Measurements from ENCODE around the gene ZNF764. TPM values are rescaled to one million over a fixed set of nuclear protein-coding genes. Genes with fewer than 3 reads are reported as not detected.

The ZNF764 gene
- total RNA-seq, 1 donor = 7.6 TPM

- Histone ChIP-seq H3K9me3 (ENCODE audit: low read depth, low read length) (no peaks in the 10 kb centered on the region), H4K20me1 (ENCODE audit: insufficient read depth, low read length) (no peaks in the 10 kb centered on the region), H3K27me3 (ENCODE audit: insufficient read depth, low read length) (no peaks in the 10 kb centered on the region), H3K27ac (ENCODE audit: low read depth, low read length) (no peak overlapping the region), H3K36me3 (ENCODE audit: insufficient read depth, low read length) (peaks cover 24% of the 10 kb centered on the region), H3K79me2 (ENCODE audit: insufficient read depth, low read length) (peaks cover 11% of the 10 kb centered on the region), H3K4me1 (ENCODE audit: insufficient read depth, low read length) (peaks cover under 1% of the 10 kb centered on the region), H3K4me2 (ENCODE audit: insufficient read depth, low read length) (no peak overlapping the region), H3K4me3 (ENCODE audit: insufficient read depth, low read length) (no peak overlapping the region), H2AFZ (ENCODE audit: low read length) (no peak overlapping the region)
- no peak for DNase-seq (ENCODE audit: insufficient read length, low spot score, missing footprints)
- TF ChIP-seq CTCF (IDR thresholded peaks at IDR 0.05; ENCODE audit: extremely low read depth, low read depth, low read length) = no peak
Observed at GRCh38 chr16:30603945-30604315, 45.8 kb upstream of the ZNF764 start.

- no peak overlapping the region for H2AFZ ChIP-seq (ENCODE audit: low read length)
- peaks cover 1% of the 10 kb centered on the region for H3K79me2 ChIP-seq (ENCODE audit: insufficient read depth, low read length)
- H3K4me1 ChIP-seq (ENCODE audit: insufficient read depth, low read length) = no peaks in the 10 kb centered on the region
- no peaks in the 10 kb centered on the region for H4K20me1 ChIP-seq (ENCODE audit: insufficient read depth, low read length)
- H3K9me3 ChIP-seq (ENCODE audit: low read depth, low read length) = no peaks in the 10 kb centered on the region
- no peak overlapping the region for H3K4me2 ChIP-seq (ENCODE audit: insufficient read depth, low read length)
- H3K4me3 ChIP-seq (ENCODE audit: insufficient read depth, low read length) = no peak overlapping the region
- DNase-seq (ENCODE audit: insufficient read length, low spot score, missing footprints) = peak; percentile 83
- no peak for TF ChIP-seq CTCF (IDR thresholded peaks at IDR 0.05; ENCODE audit: extremely low read depth, low read depth, low read length)
- no peak overlapping the region for H3K27ac ChIP-seq (ENCODE audit: low read depth, low read length)
- peaks cover 24% of the 10 kb centered on the region for H3K36me3 ChIP-seq (ENCODE audit: insufficient read depth, low read length)
- H3K27me3 ChIP-seq (ENCODE audit: insufficient read depth, low read length) = no peaks in the 10 kb centered on the region
Observed at GRCh38 chr16:30602616-30603277, 44.6 kb upstream of the ZNF764 start.

GRCh38 chr16:30601966-30602365 is 43.8 kb upstream of the ZNF764 start:
- DNase-seq (ENCODE audit: insufficient read length, low spot score, missing footprints) = no peak
- no peaks in the 10 kb centered on the region for H3K79me2 ChIP-seq (ENCODE audit: insufficient read depth, low read length)
- H4K20me1 ChIP-seq (ENCODE audit: insufficient read depth, low read length) = no peaks in the 10 kb centered on the region
- no peaks in the 10 kb centered on the region for H3K27me3 ChIP-seq (ENCODE audit: insufficient read depth, low read length)
- no peak overlapping the region for H3K4me2 ChIP-seq (ENCODE audit: insufficient read depth, low read length)
- H3K36me3 ChIP-seq (ENCODE audit: insufficient read depth, low read length) = peaks cover 24% of the 10 kb centered on the region
- H2AFZ ChIP-seq (ENCODE audit: low read length) = no peak overlapping the region
- H3K4me1 ChIP-seq (ENCODE audit: insufficient read depth, low read length) = no peaks in the 10 kb centered on the region
- H3K4me3 ChIP-seq (ENCODE audit: insufficient read depth, low read length) = no peak overlapping the region
- TF ChIP-seq CTCF (IDR thresholded peaks at IDR 0.05; ENCODE audit: extremely low read depth, low read depth, low read length) = no peak
- no peaks in the 10 kb centered on the region for H3K9me3 ChIP-seq (ENCODE audit: low read depth, low read length)
- no peak overlapping the region for H3K27ac ChIP-seq (ENCODE audit: low read depth, low read length)

- H3K79me2 ChIP-seq (ENCODE audit: insufficient read depth, low read length) = no peaks in the 10 kb centered on the region
- no peak overlapping the region for H3K4me3 ChIP-seq (ENCODE audit: insufficient read depth, low read length)
- no peak for DNase-seq (ENCODE audit: insufficient read length, low spot score, missing footprints)
- no peaks in the 10 kb centered on the region for H3K27me3 ChIP-seq (ENCODE audit: insufficient read depth, low read length)
- H3K4me1 ChIP-seq (ENCODE audit: insufficient read depth, low read length) = no peaks in the 10 kb centered on the region
- no peak for TF ChIP-seq CTCF (IDR thresholded peaks at IDR 0.05; ENCODE audit: extremely low read depth, low read depth, low read length)
- no peak overlapping the region for H2AFZ ChIP-seq (ENCODE audit: low read length)
- no peaks in the 10 kb centered on the region for H3K9me3 ChIP-seq (ENCODE audit: low read depth, low read length)
- H3K27ac ChIP-seq (ENCODE audit: low read depth, low read length) = no peak overlapping the region
- H3K4me2 ChIP-seq (ENCODE audit: insufficient read depth, low read length) = no peak overlapping the region
- peaks cover 15% of the 10 kb centered on the region for H3K36me3 ChIP-seq (ENCODE audit: insufficient read depth, low read length)
- no peaks in the 10 kb centered on the region for H4K20me1 ChIP-seq (ENCODE audit: insufficient read depth, low read length)
Observed at GRCh38 chr16:30600929-30601328, 42.8 kb upstream of the ZNF764 start.
